ENCODE results near the gene MKRN2OS. TPM values are rescaled to one million over a fixed set of nuclear protein-coding genes. Genes with fewer than 3 reads are reported as not detected.

Gene MKRN2OS
- total RNA-seq, 6 donors from 2014 or later, result 0.47 to 1.8 (median 1.00) TPM; not detected in 2

DNA sequence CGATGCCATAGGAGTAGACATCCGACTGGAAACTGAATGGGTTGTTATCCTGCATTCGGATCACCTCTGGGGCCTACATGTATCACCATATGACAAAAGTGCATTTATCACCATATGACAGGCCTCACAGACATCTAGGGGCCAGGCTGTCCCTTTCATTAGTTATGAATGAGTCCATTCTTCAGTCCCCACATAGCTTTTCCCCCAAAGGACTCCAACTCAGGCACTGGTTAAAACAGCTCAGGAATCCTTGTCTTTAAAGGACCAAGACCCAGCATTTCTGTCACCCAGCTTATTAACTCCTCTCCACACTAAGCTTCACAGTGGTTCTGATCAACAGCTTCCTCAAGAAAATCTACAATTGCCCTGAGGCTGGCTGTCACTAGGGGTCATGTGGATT lies 39.9 kb upstream of the MKRN2OS start:
- WGBS, 2 donors, result 98 to 100% methylated on average over 3 of the region's 3 CpGs
- Histone ChIP-seq H3K4me3 (no peak overlapping the region), H3K27me3 (no peaks in the 10 kb centered on the region), H3K27ac (no peak overlapping the region), H3K36me3 (peaks cover 43 to 100% (median 69%) of the 10 kb centered on the region in 4 donors), H3K4me1 (peaks cover 0 to under 1% (median 0%) of the 10 kb centered on the region in 4 donors), H3K9me3 (no peaks in the 10 kb centered on the region)
- ATAC-seq (ENCODE audit: low FRiP score in 2 of 2), result no peak
- no peak for DNase-seq
- no peak for TF ChIP-seq EP300 (IDR thresholded peaks at IDR 0.05)
- TF ChIP-seq POLR2A (IDR thresholded peaks at IDR 0.05), result no peak
- no peak for TF ChIP-seq POLR2AphosphoS5 (IDR thresholded peaks at IDR 0.05)
- TF ChIP-seq, protein P1, sequence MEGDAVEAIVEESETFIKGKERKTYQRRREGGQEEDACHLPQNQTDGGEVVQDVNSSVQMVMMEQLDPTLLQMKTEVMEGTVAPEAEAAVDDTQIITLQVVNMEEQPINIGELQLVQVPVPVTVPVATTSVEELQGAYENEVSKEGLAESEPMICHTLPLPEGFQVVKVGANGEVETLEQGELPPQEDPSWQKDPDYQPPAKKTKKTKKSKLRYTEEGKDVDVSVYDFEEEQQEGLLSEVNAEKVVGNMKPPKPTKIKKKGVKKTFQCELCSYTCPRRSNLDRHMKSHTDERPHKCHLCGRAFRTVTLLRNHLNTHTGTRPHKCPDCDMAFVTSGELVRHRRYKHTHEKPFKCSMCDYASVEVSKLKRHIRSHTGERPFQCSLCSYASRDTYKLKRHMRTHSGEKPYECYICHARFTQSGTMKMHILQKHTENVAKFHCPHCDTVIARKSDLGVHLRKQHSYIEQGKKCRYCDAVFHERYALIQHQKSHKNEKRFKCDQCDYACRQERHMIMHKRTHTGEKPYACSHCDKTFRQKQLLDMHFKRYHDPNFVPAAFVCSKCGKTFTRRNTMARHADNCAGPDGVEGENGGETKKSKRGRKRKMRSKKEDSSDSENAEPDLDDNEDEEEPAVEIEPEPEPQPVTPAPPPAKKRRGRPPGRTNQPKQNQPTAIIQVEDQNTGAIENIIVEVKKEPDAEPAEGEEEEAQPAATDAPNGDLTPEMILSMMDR (IDR thresholded peaks at IDR 0.05), result no peak

DNA sequence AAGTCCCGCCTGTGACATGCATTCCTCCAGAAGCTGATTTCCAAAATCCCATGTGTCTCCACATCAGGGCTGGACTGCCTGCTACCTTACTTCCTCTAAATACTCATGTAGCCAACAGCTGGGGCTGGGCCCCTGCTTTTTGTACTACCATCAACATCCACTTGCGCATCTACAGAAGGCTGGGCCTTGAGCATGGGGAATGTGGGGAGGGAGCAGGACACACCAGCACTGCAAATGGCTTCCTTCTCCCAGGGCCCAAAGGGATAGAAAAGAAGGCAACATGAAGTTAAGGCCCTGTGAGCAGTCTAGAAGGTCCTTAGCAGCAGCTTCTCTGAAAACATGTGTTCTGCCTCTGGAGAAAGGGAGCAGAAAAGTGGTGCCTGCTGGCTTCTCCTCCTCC lies 38.8 kb upstream of the MKRN2OS start:
- ATAC-seq (ENCODE audit: low FRiP score in 2 of 2) (no peak), DNase-seq (no peak)
- no peaks in the 10 kb centered on the region for H3K9me3 ChIP-seq
- no peaks in the 10 kb centered on the region for H3K27me3 ChIP-seq
- TF ChIP-seq, protein P1 (IDR thresholded peaks at IDR 0.05), result no peak
- TF ChIP-seq EP300 (IDR thresholded peaks at IDR 0.05), result no peak
- no peak for TF ChIP-seq POLR2AphosphoS5 (IDR thresholded peaks at IDR 0.05)
- no peak for TF ChIP-seq POLR2A (IDR thresholded peaks at IDR 0.05)
- 82 to 98% methylated on average over 2 of the region's 2 CpGs for WGBS, 2 donors
- H3K27ac ChIP-seq, result no peak overlapping the region
- H3K4me1 ChIP-seq, result peaks cover 0 to 7% (median 5%) of the 10 kb centered on the region in 4 donors
- peaks cover 40 to 100% (median 64%) of the 10 kb centered on the region in 4 donors for H3K36me3 ChIP-seq
- no peak overlapping the region for H3K4me3 ChIP-seq

DNA sequence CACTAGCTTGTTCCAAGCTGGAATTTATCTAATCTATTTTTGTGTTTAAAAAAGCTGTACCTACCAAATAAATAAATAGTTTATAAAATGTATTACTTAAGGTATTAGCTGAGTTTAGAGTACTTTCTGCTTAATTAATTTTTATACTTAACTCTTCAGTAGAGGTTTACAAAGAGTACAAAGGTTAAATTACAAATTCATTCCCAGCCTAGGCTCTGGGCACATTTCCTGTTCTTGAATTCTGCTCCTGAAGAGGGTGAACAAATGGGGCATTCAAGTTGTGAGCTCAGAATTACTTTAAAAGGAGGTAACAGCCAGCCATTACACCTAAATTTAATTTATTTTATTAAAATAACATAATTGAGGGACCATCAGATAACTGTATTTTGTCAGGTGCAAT lies 38.0 kb upstream of the MKRN2OS start:
- Histone ChIP-seq H3K36me3 (peaks cover 40 to 100% (median 64%) of the 10 kb centered on the region in 4 donors), H3K27ac (no peak overlapping the region), H3K4me1 (peaks cover 0 to 7% (median 5%) of the 10 kb centered on the region in 4 donors), H3K9me3 (no peaks in the 10 kb centered on the region), H3K4me3 (no peak overlapping the region), H3K27me3 (no peaks in the 10 kb centered on the region)
- no peak for DNase-seq
- no peak for ATAC-seq (ENCODE audit: low FRiP score in 2 of 2)
- TF ChIP-seq, protein P1 (IDR thresholded peaks at IDR 0.05), result no peak
- no peak for TF ChIP-seq POLR2A (IDR thresholded peaks at IDR 0.05)
- TF ChIP-seq EP300 (IDR thresholded peaks at IDR 0.05), result no peak
- TF ChIP-seq POLR2AphosphoS5 (IDR thresholded peaks at IDR 0.05), result no peak

DNA sequence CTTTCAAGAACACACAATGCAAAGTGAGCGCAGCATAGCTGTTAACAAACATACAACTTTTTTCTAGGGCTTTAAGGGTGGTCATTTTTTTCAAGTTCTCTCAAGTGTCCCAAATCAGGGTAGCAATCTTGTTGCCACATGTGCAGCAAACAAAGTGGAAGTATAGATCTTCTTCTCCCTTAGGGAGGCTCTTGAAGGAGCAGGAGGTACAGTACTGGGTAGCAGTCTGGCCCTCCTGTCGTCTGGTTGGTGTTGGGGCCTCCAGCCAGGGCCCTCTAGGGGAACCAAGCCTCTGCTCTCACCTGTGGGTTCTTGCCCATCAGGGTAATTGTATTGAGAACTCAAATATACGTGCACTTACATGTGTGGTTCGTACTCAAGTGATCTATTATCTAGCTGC lies 37.4 kb upstream of the MKRN2OS start:
- H3K4me3 ChIP-seq, result no peak overlapping the region
- H3K27ac ChIP-seq, result no peak overlapping the region
- WGBS, 2 donors, result 89 to 96% methylated on average over 4 of the region's 4 CpGs
- H3K36me3 ChIP-seq, result peaks cover 40 to 100% (median 65%) of the 10 kb centered on the region in 4 donors
- peaks cover 0 to 7% (median 5%) of the 10 kb centered on the region in 4 donors for H3K4me1 ChIP-seq
- H3K27me3 ChIP-seq, result no peaks in the 10 kb centered on the region
- ATAC-seq (ENCODE audit: low FRiP score in 2 of 2) (no peak), DNase-seq (no peak)
- TF ChIP-seq, protein P1 (IDR thresholded peaks at IDR 0.05), result no peak
- TF ChIP-seq POLR2A (IDR thresholded peaks at IDR 0.05), result no peak
- no peak for TF ChIP-seq POLR2AphosphoS5 (IDR thresholded peaks at IDR 0.05)
- no peak for TF ChIP-seq EP300 (IDR thresholded peaks at IDR 0.05)
- no peaks in the 10 kb centered on the region for H3K9me3 ChIP-seq

DNA sequence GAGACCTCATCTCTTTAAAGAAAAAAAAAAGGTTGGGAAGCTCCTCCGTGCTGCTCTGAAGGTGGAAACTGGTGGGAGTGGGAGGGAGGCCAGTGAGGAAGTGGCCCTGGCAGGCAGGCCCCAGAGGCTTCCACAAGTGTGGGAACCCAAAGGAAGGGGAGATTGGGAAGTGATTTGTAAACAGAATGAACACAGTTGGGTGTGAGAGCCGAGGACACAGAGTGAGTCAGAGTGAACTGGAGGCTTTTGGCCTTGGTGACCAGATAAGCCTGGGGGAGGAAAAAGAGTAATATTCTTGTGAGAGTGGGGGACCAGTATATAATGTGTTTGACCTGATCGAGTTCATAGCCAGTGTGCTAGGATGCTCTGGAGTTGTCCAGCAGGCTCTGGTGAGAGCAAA lies 34.6 kb upstream of the MKRN2OS start:
- H3K9me3 ChIP-seq, result no peaks in the 10 kb centered on the region
- H3K4me3 ChIP-seq, result no peak overlapping the region
- H3K4me1 ChIP-seq, result peaks cover 0 to 7% (median 5%) of the 10 kb centered on the region in 4 donors
- DNase-seq (no peak), ATAC-seq (ENCODE audit: low FRiP score in 2 of 2) (peak; percentile 14 to 30)
- H3K36me3 ChIP-seq, result peaks cover 36 to 100% (median 72%) of the 10 kb centered on the region in 4 donors
- no peaks in the 10 kb centered on the region for H3K27me3 ChIP-seq
- TF ChIP-seq, protein P1 (IDR thresholded peaks at IDR 0.05), result no peak
- TF ChIP-seq POLR2A (IDR thresholded peaks at IDR 0.05) (no peak), POLR2AphosphoS5 (IDR thresholded peaks at IDR 0.05) (no peak), EP300 (IDR thresholded peaks at IDR 0.05) (no peak)
- peak overlapping the region in 2 of 4 donors; percentile 13 to 57 for H3K27ac ChIP-seq
- 46 to 48% methylated on average over 3 of the region's 3 CpGs for WGBS, 2 donors

Data from upper lobe of left lung (tissue), 6 donors.